HG03378 (cell line): ENCODE results near the gene SPATA13.
"Not testable (repeated sequence)": the region's sequence is repeated elsewhere in the genome, so short reads cannot be mapped to it uniquely, and the experiment has no call there.

Experiments used
- ATAC-seq: cut with Tn5 transposase; IDR thresholded peaks from one replicate; pipeline ENCODE4 v1.9.1; 2021; ENCODE audit warnings: mild to moderate bottlenecking, moderate library complexity; ENCODE audit not compliant: unreplicated experiment

SPATA13 gene

GRCh38 chr13:24308068-24308445 lies 147.5 kb downstream of the SPATA13 start:
- ATAC-seq = no peak

GRCh38 chr13:24308488-24309020 lies 148.0 kb downstream of the SPATA13 start:
- no peak for ATAC-seq

- not testable (repeated sequence) for ATAC-seq
Measured at GRCh38 chr13:24309300-24309699, 148.8 kb downstream of the SPATA13 start, which contains the start of gene C1QTNF9. C1QTNF9 (plus strand) TSS chr13:24309580; CDS start chr13:24316004, 6,424 bp downstream.

- ATAC-seq = no peak
Measured at GRCh38 chr13:24313439-24313838, 152.9 kb downstream of the SPATA13 start.

GRCh38 chr13:24317835-24318234 lies 157.3 kb downstream of the SPATA13 start:
- ATAC-seq = not testable (repeated sequence)

GRCh38 chr13:24318878-24319277 lies 158.4 kb downstream of the SPATA13 start:
- not testable (repeated sequence) for ATAC-seq

- ATAC-seq = not testable (repeated sequence)
Measured at GRCh38 chr13:24319641-24320040, 159.1 kb downstream of the SPATA13 start.

- not testable (repeated sequence) for ATAC-seq
Measured at GRCh38 chr13:24321416-24321815, 160.9 kb downstream of the SPATA13 start.

- ATAC-seq = not testable (repeated sequence)
Measured at GRCh38 chr13:24322470-24322869, 161.9 kb downstream of the SPATA13 start.

- no peak for ATAC-seq
Measured at GRCh38 chr13:24323036-24323738, 162.7 kb downstream of the SPATA13 start.

GRCh38 chr13:24323739-24324075 lies 163.2 kb downstream of the SPATA13 start:
- no peak for ATAC-seq

GRCh38 chr13:24327598-24327997 lies 167.1 kb downstream of the SPATA13 start:
- ATAC-seq = not testable (repeated sequence)

- no peak for ATAC-seq
Measured at GRCh38 chr13:24328145-24328544, 167.6 kb downstream of the SPATA13 start.

- ATAC-seq = no peak
Measured at GRCh38 chr13:24338721-24339120, 178.2 kb downstream of the SPATA13 start.

GRCh38 chr13:24339937-24340607 lies 179.6 kb downstream of the SPATA13 start:
- ATAC-seq = no peak

- ATAC-seq = no peak
Measured at GRCh38 chr13:24340608-24340955, 180.1 kb downstream of the SPATA13 start.

GRCh38 chr13:24341439-24341838 lies 180.9 kb downstream of the SPATA13 start:
- no peak for ATAC-seq

- no peak for ATAC-seq
Measured at GRCh38 chr13:24348385-24348784, 187.9 kb downstream of the SPATA13 start.

- no peak for ATAC-seq
Measured at GRCh38 chr13:24348797-24349515, 188.4 kb downstream of the SPATA13 start.

- not testable (repeated sequence) for ATAC-seq
Measured at GRCh38 chr13:24349778-24350664, 189.5 kb downstream of the SPATA13 start.

GRCh38 chr13:24351423-24351822 lies 190.9 kb downstream of the SPATA13 start:
- ATAC-seq = no peak
